GM10266 (cell line): ENCODE data around the gene MAGED4.
"Not testable (repeated sequence)": the region's sequence is repeated elsewhere in the genome, so short reads cannot be mapped to it uniquely, and the experiment has no call there.

Source experiments
- DNase-seq: peaks from one replicate; pipeline ENCODE4 v3.0.0; 2012; ENCODE audit errors: extremely low spot score
- CTCF ChIP-seq: IDR thresholded peaks from 2 replicates; pipeline ENCODE4 v1.5.1; 2012; ENCODE audit warnings: mild to moderate bottlenecking, low read depth; ENCODE audit not compliant: control insufficient read depth, insufficient read depth; ENCODE audit errors: missing control alignments

MAGED4 gene

DNA sequence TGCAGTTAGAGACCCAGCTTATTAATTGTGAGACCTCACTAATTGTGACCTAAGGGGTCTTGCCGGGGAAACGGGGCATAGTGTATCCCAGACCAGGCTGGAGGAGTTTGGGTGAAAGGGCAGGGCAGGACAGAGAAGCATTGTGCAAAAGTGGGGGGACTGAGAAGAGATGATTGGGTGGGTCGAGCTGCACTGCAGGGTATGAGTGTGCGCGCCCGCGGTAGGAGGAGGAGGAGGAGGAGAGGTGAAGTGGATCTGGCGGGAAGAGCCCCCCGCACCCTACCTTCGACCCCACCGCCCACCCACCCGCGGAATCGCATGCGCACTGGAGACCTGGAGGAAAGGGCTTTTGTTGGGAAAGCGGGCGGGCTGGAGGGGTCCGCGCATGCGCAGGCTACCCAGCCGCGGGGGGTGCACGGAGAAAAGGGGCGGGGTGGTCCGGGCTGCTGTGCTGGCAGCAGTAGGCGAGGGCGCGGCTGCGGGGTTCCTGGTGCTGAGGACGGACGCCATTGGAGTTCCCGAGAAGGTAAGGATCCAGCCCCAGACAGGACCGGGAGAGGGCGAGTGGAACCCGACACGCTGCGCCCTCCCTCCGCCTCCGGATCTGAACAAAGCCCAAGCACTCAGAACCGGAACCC lies at the start of gene MAGED4:
TSS of gene MAGED4 (plus strand) at position 449 of the 638 bp plus-strand sequence. CDS start 1,035 bp downstream, outside the sequence.
- not testable (repeated sequence) for DNase-seq

DNA sequence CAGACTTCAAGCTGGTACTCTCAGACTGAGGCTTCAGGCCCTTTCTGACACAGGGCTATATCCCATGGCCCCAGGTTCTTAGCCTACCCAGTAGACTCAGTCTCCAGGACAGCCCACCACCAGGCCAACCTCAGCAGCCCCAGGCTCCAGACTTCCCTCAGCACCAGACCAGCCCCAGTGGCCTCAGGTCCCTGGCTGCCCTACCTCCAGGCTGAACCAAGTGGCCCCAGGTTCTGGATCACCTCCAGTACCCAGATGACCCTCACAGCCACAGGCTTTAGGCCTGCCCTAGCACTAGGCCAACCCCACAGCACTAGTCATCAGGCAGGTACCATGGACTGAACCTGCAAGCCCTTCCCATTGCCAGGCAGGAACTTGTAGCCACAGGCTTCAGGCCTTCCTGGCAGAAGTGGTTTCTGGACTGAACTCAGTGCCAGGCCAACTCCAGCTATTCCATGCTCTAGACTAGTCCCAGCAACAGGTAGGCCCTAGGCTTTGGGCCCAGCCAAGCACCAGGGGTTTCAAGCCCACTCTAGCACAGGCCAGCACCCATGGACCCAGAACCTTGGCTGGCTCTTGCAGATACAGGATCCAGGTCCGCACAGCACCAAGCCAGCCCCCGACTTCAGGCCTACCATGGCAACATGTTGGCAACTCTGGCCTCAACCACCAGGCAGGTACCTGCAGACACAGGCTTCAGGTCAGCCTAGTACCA lies 45.7 kb upstream of the MAGED4 start:
- no peak for DNase-seq
- no peak for TF ChIP-seq CTCF

- no peak for TF ChIP-seq CTCF
- DNase-seq, result no peak
These were observed 45.2 kb upstream of the MAGED4 start for GRCh38 chrX:52139545-52139895.

GRCh38 chrX:52140020-52140419 lies 44.7 kb upstream of the MAGED4 start:
- DNase-seq, result no peak
- no peak for TF ChIP-seq CTCF

GRCh38 chrX:52150667-52151066 lies 34.0 kb upstream of the MAGED4 start:
- not testable (repeated sequence) for DNase-seq

GRCh38 chrX:52160140-52160539 lies 24.5 kb upstream of the MAGED4 start:
- DNase-seq, result not testable (repeated sequence)

DNA sequence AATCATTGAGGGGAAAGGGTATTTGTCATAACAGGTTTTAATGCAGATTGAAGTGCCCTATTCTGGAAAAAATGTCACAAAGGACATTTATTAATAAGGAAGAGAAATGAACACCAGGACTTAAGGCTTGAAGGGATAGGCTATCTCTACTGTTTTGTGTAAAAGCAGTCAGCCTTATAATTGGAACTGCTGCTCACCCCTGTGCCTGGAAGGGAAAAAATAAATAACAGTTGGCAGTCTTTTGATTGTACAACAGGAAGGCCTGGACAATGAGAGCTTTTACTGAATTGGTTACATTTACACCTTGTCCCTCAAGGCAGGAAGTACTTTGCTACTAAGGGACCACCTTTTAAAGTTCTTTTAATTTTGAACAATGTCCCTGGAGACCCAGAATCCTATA lies 17.8 kb upstream of the MAGED4 start:
- no peak for DNase-seq
- TF ChIP-seq CTCF, result no peak

GRCh38 chrX:52171055-52171454 lies 13.6 kb upstream of the MAGED4 start:
- not testable (repeated sequence) for DNase-seq

- DNase-seq, result not testable (repeated sequence)
These were observed 378 bp downstream of the MAGED4 start for GRCh38 chrX:52185078-52185453.

DNA sequence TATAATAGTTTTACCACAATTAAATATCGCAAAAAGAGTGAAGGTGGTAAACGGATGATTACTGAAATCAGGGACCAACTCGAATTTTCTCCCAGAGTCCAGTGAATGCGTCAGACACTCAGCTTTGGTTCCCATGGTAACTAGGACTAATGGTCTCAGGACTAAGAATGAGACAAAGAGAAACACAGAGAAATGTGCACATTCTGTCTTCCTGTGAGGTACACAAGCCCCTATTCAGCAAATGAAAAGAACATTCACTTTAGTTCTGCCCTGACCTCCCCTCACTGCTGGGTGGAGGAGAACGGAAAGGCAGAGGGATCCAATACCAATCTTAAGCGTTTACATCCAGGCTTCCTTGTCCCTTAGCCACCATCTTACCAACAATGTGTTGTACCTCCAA lies 26.7 kb downstream of the MAGED4 start:
- DNase-seq, result not testable (repeated sequence)

DNA sequence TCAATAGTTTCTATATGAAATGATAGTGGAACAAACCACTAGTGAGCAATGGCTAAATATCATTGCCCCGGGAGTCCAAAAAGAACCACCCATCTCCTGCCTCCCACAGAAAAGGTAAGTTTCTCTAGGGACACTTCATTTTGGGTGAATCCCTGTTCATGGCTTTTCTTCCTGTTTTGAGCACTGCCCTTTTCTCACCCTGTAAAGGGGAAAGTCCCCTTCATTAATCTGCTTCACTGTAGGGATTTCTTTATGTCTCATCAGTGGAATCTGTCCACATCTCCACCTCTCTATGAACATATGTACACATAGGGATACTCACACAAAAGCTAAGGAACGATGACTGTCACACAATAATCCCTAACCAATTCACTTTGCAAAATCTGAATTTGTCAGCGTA lies 28.6 kb downstream of the MAGED4 start:
- TF ChIP-seq CTCF, result no peak

More for the DNA sequence above, 28.6 kb downstream of the MAGED4 start:
- DNase-seq, result no peak
